Measurements from ENCODE around the gene AKAP17A.

AKAP17A gene

GRCh38 chrX:1582686-1583437, 8.5 kb upstream of the AKAP17A start:
- DNase-seq (ENCODE audit: low spot score): peak; percentile 75

- no peak for DNase-seq (ENCODE audit: low spot score)
These were observed 7.0 kb upstream of the AKAP17A start for GRCh38 chrX:1584237-1585011.

GRCh38 chrX:1587161-1587560, 4.2 kb upstream of the AKAP17A start:
- no peak for DNase-seq (ENCODE audit: low spot score)

GRCh38 chrX:1589356-1590130, 1.9 kb upstream of the AKAP17A start:
- DNase-seq (ENCODE audit: low spot score): no peak

GRCh38 chrX:1591863-1592469, 562 bp downstream of the AKAP17A start:
- DNase-seq (ENCODE audit: low spot score): no peak

GRCh38 chrX:1592470-1593142, 1.2 kb downstream of the AKAP17A start:
- DNase-seq (ENCODE audit: low spot score): no peak

- DNase-seq (ENCODE audit: low spot score): no peak
These were observed 2.2 kb downstream of the AKAP17A start for GRCh38 chrX:1593286-1594271.

- no peak for DNase-seq (ENCODE audit: low spot score)
These were observed 4.3 kb downstream of the AKAP17A start for GRCh38 chrX:1595711-1596060.

- DNase-seq (ENCODE audit: low spot score): no peak
These were observed 5.4 kb downstream of the AKAP17A start for GRCh38 chrX:1596676-1597344.

GRCh38 chrX:1597345-1598020, 6.1 kb downstream of the AKAP17A start:
- DNase-seq (ENCODE audit: low spot score): no peak

- DNase-seq (ENCODE audit: low spot score): no peak
These were observed 6.8 kb downstream of the AKAP17A start for GRCh38 chrX:1598021-1598875.

GRCh38 chrX:1598876-1599790, 7.7 kb downstream of the AKAP17A start:
- DNase-seq (ENCODE audit: low spot score): no peak

GRCh38 chrX:1599791-1600405, 8.5 kb downstream of the AKAP17A start:
- DNase-seq (ENCODE audit: low spot score): no peak

GRCh38 chrX:1600406-1601050, 9.1 kb downstream of the AKAP17A start:
- DNase-seq (ENCODE audit: low spot score): no peak

GRCh38 chrX:1601051-1601767, 9.8 kb downstream of the AKAP17A start:
- DNase-seq (ENCODE audit: low spot score): no peak

GRCh38 chrX:1601768-1602085, 10.3 kb downstream of the AKAP17A start:
- DNase-seq (ENCODE audit: low spot score): no peak

Data from CD4-positive, alpha-beta T cell treated with Interleukin-6 at 100 ng/mL for 8 hours (primary cell).